GM13977 (cell line): Measurements from ENCODE around the gene IL1F10.
A peak's percentile ranks its signal among the peaks of the same experiment; 100 is the strongest.
"Not testable (repeated sequence)": the region's sequence is repeated elsewhere in the genome, so short reads cannot be mapped to it uniquely, and the experiment has no call there.

Experiments
- DNase-seq: peaks from one replicate; pipeline ENCODE4 v3.0.0; 2012; ENCODE audit warnings: low spot score
- in situ Hi-C: fragments of 300-500 bp; cut with MboI; formaldehyde crosslinking; loops from one replicate; pipeline ENCODE4 v1.12.0; 2022; ENCODE audit warnings: low sequenced_read_pairs, low pct_unique_long_range_greater_than_20kb, mixed read lengths, inconsistent platforms; ENCODE audit not compliant: unreplicated experiment
- TF ChIP-seq, protein P1 (sequence below): IDR thresholded peaks from 2 replicates; pipeline ENCODE4 v1.5.1; 2012; ENCODE audit warnings: mild to moderate bottlenecking, control low read depth; ENCODE audit not compliant: insufficient read depth; ENCODE audit errors: extremely low read depth, missing control alignments

IL1F10 gene

GRCh38 chr2:113091231-113091896, 23.6 kb downstream of the IL1F10 start:
- TF ChIP-seq, protein P1, sequence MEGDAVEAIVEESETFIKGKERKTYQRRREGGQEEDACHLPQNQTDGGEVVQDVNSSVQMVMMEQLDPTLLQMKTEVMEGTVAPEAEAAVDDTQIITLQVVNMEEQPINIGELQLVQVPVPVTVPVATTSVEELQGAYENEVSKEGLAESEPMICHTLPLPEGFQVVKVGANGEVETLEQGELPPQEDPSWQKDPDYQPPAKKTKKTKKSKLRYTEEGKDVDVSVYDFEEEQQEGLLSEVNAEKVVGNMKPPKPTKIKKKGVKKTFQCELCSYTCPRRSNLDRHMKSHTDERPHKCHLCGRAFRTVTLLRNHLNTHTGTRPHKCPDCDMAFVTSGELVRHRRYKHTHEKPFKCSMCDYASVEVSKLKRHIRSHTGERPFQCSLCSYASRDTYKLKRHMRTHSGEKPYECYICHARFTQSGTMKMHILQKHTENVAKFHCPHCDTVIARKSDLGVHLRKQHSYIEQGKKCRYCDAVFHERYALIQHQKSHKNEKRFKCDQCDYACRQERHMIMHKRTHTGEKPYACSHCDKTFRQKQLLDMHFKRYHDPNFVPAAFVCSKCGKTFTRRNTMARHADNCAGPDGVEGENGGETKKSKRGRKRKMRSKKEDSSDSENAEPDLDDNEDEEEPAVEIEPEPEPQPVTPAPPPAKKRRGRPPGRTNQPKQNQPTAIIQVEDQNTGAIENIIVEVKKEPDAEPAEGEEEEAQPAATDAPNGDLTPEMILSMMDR: no peak
- in situ Hi-C loops: no loop called here
- no peak for DNase-seq

DNA sequence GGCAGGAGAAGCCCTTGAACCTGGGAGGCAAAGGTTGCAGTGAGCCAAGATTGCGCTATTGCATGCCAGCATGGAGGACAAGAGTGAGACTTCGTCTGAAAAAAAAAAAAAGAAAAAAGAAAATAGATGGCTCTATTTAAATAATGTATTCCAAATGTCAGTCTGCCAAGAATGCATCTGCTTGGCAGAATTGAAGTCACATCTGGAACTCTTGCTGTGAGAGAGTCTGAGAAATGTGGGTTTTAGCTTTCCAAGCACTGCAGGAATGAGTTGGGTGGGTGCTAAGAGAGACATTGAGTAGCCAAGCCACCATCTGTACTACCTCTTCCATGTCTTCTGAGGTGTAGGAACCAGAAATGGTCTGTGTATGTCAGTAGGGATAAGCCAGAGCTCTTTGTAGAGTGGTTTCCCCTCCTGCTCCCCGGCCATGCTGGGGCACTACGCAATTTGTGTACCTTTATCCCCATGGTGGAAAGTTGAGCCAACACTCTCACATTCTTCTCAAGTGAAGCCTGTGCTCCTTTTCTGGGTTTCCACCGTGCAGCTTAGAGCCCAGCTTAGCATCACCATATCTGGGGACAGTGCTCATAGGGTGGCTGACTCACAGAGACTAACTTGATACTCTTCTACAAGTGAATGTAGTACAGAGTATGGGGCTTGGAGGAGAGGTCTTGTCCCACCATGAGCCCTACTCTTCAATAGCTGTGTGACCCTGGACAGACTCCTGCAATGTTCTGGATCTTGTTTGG, 25.3 kb downstream of the IL1F10 start:
- TF ChIP-seq, protein P1: no peak
- in situ Hi-C loops: no loop called here
- no peak for DNase-seq

GRCh38 chr2:113093613-113093977, 25.8 kb downstream of the IL1F10 start:
- no peak for DNase-seq
- TF ChIP-seq, protein P1: no peak
- in situ Hi-C loops: no loop called here

GRCh38 chr2:113096306-113096705, 28.5 kb downstream of the IL1F10 start:
- DNase-seq, in situ Hi-C loops: not testable (repeated sequence)

GRCh38 chr2:113096842-113097618, 29.3 kb downstream of the IL1F10 start:
- DNase-seq, in situ Hi-C loops: not testable (repeated sequence)

- TF ChIP-seq, protein P1: no peak
- DNase-seq: peak; percentile 45
- in situ Hi-C loops: no loop called here
Observed at GRCh38 chr2:113098041-113098440, 30.3 kb downstream of the IL1F10 start.

GRCh38 chr2:113098532-113098931, 30.8 kb downstream of the IL1F10 start:
- TF ChIP-seq, protein P1: no peak
- in situ Hi-C loops: no loop called here
- no peak for DNase-seq
